GM19238 (cell line): ENCODE data around the gene AHCTF1.

Experiments
- DNase-seq: peaks from one replicate; pipeline ENCODE4 v3.0.0; 2011; ENCODE audit warnings: low spot score; ENCODE audit not compliant: insufficient read length

Gene AHCTF1, protein sequence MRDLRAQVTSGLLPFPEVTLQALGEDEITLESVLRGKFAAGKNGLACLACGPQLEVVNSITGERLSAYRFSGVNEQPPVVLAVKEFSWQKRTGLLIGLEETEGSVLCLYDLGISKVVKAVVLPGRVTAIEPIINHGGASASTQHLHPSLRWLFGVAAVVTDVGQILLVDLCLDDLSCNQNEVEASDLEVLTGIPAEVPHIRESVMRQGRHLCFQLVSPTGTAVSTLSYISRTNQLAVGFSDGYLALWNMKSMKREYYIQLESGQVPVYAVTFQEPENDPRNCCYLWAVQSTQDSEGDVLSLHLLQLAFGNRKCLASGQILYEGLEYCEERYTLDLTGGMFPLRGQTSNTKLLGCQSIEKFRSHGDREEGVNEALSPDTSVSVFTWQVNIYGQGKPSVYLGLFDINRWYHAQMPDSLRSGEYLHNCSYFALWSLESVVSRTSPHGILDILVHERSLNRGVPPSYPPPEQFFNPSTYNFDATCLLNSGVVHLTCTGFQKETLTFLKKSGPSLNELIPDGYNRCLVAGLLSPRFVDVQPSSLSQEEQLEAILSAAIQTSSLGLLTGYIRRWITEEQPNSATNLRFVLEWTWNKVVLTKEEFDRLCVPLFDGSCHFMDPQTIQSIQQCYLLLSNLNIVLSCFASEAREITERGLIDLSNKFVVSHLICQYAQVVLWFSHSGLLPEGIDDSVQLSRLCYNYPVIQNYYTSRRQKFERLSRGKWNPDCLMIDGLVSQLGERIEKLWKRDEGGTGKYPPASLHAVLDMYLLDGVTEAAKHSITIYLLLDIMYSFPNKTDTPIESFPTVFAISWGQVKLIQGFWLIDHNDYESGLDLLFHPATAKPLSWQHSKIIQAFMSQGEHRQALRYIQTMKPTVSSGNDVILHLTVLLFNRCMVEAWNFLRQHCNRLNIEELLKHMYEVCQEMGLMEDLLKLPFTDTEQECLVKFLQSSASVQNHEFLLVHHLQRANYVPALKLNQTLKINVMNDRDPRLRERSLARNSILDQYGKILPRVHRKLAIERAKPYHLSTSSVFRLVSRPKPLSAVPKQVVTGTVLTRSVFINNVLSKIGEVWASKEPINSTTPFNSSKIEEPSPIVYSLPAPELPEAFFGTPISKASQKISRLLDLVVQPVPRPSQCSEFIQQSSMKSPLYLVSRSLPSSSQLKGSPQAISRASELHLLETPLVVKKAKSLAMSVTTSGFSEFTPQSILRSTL (N-terminal part only)

DNA sequence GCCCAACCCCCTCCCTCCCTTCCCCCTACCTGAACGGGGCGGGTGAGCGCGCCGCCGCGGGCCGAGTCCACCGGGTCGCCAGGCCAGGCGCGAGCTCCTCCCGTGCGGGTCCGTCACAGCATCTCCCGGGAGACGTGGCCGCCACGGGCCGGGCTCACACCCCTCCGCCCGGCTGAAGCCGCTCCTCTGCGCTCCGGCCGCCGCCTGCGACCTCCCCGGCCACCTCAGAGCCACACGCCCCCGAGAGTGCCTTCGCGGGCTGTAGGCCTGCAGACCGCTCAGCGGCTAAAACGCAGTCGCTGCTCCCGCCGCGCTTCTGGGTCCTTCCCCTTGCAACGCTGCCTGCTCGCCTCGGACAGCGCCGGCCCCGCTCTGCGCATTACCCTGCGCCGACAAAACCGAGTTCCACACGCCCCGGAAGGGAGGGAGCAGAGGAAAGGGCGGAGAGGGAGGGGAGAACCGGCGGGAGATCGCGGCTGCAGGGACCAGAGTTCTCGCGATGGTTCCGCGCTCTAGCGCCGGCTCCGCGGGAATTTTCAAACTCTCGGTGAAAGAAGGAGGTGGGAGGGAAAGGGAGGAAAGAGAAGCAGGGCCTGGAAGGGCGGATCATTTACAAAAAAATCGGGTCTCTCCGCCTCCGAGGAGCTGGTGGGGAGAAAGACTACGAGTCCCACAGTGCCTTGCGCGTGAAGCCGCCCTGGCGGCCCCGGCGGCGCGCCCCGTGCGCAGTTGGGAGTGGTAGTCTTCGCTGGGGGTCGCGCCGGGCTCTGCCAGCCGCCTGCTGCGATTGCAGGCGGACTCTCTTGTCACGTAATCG, at the start of gene AHCTF1:
AHCTF1 (minus strand) TSS at position 400 of the 817 bp plus-strand sequence. CDS start 13,578 bp downstream, outside the sequence.
- peak; percentile 94 for DNase-seq

DNA sequence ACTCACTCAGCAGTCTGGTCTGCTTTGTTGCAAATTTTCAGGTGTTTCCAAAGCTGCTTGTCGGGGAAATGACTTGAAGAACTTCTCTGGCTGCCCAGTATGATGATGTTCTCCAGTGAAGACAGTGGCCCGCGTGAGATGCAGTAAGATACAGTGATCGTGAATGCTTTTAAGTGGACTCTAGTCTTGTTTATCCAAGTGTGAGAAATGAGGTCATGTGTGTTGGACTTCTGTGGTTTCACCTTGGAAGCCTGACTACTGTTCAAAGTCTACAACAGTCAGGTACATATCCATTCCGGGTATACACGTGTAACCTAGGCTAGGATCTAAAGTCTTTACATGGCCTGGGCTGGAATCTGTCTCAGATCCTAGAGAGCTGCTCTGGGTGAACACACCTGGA, 47.0 kb upstream of the AHCTF1 start:
- no peak for DNase-seq

DNA sequence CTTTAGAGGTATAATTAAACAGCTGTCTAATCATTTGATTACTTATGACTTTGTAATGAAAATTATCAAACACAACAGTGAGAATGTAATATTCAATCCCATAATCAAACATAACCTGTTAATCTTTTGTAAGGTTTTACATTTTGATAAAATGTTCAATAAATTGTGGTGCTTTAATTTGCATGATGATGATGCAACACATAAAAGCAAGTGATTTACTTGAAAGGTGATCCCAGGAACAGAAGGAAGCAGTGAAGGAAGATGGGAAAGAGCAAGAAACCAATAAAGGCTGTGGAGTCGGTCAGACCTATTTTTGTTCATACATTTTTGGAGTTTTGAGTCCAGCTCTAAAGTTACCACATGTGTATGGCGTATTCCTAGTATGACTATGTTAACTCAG, 46.5 kb upstream of the AHCTF1 start:
- DNase-seq = no peak

DNA sequence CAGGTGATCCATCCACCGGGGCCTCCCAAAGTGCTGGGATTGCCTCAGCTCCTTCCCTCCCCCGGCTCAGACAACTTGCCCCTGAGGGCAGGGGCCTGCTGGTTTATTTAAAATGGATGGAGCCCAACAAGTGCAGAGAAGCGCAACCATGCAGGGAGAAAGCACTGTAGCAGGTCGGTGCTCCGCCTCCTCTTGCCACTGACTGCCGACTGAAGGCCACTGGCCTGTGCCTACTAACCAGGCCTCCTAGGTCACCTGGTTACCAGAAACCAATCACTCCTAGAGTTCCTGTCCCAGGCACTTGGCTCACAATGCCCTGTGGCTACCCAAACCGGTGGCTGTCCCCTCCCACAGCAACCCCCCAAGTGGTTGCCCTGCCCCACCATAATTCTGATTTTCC, 40.2 kb upstream of the AHCTF1 start:
- no peak for DNase-seq

GRCh38 chr1:246971090-246971721, 39.5 kb upstream of the AHCTF1 start:
- no peak for DNase-seq

DNA sequence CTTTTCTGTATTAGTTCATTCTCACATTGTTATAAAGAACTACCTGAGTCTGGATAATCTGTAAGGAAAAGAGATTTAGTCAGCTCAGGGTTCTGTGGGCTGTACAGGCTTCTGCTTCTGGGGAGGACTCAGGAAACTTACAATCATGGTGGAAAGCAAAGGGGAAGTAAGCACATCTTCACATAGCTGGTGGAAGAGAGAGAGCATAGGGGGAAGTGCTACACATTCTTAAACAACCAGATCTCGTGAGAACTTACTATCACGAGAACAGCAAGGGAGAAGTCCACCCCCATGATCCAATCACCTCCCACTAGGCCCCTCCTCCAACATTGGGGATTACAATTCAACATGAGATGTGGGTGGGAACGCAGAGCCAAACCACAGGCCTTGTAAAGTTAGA, 37.9 kb upstream of the AHCTF1 start:
- no peak for DNase-seq

DNA sequence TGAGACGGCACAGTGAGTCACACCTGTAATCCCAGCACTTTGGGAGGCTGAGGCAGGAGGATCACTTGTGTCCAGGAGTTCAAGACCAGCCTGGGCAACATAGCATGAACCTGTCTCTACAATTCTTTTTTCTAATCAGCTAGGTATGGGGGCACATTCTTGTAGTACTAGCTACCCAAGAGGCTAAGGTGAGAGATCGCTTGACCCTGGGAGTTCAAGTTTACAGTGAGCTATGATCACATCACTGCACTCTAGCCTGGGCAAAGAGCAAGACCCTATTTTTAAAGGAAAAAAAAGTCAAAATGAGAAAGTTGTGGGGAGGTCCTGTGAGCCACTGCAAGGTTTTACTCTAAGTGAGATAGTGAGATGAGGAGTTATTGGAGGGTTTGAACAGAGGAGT, 34.8 kb upstream of the AHCTF1 start:
- no peak for DNase-seq

DNA sequence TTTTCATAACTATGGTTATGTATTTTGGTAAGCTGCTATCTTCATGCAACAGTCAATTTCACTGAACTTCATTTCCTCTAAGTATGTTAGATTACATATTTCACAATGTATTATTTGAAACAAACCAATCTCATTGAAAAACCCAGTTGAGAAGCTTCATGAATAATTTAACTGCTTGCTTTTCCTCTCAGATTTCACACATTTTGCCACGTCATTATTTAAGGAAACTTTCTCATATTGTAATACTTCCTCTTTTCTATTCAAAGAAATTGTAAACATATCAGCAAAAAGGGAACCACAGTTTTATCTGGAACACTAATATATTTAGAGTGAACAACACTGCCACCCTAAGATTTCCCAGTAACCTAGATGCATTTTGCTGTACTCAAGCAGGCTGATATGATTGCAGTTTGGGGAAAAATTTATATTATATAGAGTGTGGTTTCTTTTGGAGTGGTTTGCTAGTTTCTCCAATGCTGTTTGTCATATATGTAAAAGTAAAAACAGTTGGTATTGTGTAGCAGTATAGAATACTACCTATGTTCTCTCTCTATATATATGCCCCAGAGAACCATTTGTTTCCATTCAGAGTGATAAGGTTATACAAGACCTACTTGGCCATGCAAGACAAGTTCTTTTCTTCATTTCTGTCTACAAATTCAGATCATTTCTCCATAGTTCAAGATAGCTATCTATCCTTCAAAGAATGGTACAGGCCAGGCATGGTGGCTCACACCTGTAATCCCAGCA, 28.4 kb upstream of the AHCTF1 start:
- DNase-seq = no peak

DNA sequence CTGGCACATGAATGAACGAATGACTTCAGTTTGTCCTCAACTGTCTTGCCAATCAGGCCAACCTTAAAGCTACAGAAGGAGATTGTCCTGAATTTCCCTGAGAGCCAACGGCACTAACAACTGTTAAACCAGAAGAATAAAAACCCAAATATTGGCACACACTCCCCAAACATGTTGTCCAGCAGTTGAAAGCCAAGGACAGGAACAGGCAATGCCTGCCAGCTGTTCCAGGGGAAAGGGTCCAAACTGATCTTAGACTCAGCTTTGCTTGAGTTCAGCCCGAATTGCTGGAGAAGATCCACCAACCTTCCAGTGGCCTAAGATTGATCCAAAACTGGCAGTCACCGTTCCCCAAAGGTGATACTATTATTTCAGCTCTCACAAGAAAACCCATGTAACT, 22.4 kb upstream of the AHCTF1 start:
- no peak for DNase-seq

DNA sequence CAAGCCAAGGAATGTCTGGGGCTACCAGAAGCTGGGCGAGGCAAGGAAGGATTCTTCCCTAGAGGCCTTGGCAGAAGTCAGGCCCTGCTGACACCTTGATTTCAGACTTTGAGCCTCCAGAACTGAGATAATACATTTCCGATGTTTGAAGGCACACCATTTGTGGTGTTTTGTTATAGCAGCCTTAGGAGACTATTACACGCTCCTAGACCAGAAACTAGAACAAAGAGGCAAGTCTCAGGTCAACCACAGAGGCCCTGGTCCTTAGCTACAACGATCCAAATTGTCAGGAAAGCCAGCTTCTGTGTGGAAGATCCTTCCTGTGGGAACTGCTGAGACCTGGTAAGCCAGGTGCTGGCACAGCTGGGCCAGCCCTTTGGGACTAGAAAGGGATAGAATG, 19.7 kb upstream of the AHCTF1 start:
- DNase-seq = no peak

- DNase-seq = no peak
These were observed 18.2 kb upstream of the AHCTF1 start for GRCh38 chr1:246949956-246950355.

DNA sequence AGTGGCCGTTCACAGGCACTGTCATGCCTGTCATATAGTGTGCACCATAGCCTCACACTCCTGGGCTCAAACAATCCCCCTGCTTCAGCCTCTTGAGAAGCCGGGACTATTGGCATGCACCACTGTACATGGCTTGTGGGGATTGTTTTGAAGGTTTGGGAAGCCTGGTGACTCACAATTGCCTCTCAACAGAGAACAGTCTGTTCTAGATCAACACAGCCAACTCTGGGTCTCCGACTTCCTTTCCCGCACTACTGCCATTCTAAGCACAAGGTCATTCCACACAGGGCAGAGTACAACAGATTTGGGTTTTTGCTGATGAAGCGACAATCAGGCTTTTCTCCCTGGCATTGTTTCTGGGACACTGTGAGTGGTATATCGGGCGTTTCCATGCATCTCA, 15.5 kb upstream of the AHCTF1 start:
- no peak for DNase-seq

DNA sequence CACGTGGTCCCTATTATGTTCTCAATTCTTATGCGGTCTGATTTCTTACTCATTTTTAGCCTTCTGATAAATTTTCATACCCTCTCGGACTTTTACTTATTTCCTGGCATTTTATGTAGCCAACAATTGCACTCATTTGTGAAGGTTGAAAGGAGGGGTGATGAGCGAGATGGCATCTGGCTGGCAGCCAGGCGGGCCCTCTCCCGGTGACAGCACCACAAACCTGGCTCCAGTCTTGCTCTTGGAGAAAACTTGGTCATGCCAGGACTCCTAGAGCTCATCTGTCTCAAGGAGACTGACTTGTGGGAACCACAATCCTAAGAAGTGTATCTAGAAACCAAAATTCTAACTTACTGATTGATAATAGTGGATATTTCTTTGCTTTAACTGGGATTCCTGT, 14.6 kb upstream of the AHCTF1 start:
- no peak for DNase-seq

DNA sequence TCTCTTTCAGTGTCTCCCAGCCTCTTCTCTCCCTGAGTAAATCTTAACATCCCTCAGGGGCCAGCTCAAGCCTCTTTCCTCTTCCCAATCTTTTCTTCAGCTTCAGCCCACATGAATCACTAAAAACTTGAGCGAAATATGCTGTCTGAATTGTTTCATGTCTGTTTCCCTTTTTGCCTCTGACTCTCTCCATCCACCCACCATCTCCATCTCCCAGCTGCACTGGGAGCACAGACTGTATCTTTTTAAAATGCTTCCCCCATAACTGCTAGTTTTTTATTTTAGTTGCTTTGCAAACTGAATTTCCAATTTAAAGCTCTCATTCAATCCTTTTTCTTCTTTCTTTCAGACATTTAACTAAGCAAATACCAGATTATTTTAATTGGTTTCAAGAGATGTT, 3.0 kb upstream of the AHCTF1 start:
- DNase-seq = no peak

GRCh38 chr1:246933893-246934292, 2.1 kb upstream of the AHCTF1 start:
- no peak for DNase-seq

GRCh38 chr1:246932366-246932700, 585 bp upstream of the AHCTF1 start:
- DNase-seq = no peak

GRCh38 chr1:246930830-246931548, 759 bp downstream of the AHCTF1 start:
- peak; percentile 20 for DNase-seq

GRCh38 chr1:246925997-246926626, 5.6 kb downstream of the AHCTF1 start:
- DNase-seq = no peak

DNA sequence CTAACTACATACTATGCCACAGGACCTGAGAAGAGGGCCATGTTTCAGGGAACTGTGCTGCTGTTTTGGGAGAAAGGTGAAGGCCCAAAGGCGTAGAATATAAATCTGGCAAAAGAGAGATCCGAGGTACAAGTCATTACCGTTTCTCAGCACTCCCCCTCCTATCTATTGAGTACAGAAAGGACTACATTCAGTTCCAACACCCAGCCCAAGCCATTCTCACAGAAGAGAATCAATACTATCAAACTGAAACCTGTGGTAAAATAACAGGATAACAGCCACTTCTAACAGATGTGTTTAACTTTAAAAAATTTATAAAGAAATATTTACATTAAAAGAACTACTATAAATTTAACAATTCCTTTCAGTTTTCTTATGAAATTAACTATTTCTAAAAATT, 7.8 kb downstream of the AHCTF1 start:
- no peak for DNase-seq
